Stimulated activated CD8-positive, alpha-beta memory T cell treated with anti-CD3 and anti-CD28 coated beads, Interleukin-7, amount 100 ng/mL, for 4 hours (primary cell): ENCODE results near the gene AGAP1.

ENCODE experiments used
- DNase-seq, 2 donors: peaks; one replicate each; pipeline ENCODE4 v3.0.0-alpha.2; 2020; ENCODE audit warnings: low read depth in 2 of 2

Gene AGAP1

DNA sequence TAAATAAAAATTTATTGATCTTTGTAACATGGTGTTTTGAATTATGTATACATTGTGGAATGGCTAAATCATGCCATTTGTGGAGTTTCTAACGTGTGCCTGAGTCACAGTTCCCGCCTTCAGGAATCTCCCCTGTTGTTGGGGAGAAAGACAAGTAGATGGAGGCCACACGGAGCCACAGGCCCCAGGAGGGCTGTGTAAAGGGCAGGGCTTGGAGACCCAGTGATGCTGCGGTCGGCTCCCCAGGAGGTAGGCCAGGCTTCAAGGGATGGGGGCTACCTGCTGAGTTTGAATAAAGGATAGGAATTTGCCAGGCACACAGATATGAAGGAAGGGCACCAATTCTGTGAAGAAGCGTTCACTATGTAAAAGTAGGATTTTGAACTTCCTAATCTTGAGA is 417.3 kb downstream of the AGAP1 start:
- no peak for DNase-seq

DNA sequence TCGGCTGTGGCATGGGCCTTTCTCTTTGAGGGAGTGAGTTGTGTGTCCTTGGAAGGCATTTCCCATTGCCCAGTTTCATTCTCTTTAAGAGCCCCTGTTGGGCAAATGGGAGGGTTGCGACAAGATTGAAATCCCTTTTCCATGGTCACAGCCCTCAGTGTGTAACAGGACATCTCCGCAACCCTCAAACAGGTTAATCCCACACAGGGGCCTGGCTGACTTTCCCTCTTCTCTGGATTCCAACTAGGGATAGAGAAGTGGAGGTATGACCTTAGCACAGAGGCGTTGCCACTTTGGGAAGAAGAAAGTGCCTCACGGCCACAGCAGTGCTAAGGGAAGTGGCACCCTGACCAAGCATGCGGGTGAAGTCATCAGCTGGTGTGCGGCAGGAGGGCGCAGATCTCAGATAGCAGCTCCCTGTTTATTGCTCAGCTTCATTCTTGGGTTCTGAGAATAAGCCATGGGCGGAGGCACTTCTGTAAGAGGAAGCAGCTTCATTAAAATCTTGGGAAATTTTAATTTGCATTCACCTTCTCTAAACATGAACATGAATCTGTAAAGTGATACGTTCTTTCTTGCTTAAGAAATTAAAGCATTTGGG is 417.9 kb downstream of the AGAP1 start:
- DNase-seq = no peak

DNA sequence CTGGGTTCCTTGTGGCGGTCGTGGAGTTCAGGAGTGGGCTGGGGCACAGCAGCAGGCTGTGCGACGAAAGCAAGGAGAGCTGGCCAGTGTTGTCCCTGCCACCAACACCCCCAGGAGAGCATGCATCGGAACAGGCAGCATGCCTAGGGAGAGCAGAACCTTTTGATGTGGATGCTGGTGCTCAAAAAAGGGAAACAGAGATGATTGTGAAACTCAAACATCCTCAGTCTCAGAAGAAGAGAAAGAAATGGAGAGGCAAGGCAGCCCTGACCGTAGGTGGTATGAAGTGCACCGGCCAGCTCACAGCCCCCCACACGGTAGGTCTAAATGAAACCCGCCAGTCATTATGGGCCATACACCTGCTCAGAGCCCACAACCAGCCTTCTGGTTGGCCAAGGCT is 420.9 kb downstream of the AGAP1 start:
- no peak for DNase-seq

DNA sequence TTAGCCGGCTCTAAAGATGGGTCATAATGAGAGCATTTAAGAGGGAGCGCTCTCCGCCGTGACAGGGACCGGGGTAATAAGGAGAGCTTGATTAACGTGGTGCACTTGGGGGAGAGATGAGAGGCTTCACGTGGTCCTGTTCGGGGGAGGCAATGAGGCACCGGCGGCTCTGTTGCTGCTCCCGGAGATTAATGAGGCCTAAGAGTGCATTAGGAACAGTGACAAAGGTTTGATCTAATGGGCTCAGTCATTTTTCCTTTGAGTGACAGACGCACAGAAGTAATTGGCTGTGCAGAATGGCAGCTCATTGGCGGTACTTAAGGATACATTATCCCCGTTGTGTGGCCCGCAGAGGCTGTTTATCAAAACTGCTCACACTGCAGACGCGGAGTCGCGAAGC is 423.7 kb downstream of the AGAP1 start:
- DNase-seq = no peak

DNA sequence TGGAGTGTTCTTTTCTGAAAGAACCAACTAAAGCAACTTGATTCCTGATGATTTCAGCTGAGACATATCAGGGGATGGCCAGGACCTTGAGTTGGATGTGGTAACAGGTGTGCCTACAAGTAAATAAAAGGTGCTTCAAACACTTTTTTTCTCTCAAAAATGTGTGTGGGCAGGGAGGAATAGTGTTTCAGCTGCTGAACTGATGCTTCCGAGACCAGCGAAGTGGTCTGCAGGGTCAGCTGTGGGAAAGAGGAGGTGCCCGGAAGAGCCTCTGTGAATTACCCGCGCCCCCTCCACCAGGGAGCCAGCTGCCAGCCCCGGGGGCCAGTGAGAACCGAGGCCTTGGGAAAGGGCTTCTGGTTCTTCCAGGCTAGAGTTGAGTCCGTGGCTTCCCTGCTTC is 425.0 kb downstream of the AGAP1 start:
- no peak for DNase-seq

DNA sequence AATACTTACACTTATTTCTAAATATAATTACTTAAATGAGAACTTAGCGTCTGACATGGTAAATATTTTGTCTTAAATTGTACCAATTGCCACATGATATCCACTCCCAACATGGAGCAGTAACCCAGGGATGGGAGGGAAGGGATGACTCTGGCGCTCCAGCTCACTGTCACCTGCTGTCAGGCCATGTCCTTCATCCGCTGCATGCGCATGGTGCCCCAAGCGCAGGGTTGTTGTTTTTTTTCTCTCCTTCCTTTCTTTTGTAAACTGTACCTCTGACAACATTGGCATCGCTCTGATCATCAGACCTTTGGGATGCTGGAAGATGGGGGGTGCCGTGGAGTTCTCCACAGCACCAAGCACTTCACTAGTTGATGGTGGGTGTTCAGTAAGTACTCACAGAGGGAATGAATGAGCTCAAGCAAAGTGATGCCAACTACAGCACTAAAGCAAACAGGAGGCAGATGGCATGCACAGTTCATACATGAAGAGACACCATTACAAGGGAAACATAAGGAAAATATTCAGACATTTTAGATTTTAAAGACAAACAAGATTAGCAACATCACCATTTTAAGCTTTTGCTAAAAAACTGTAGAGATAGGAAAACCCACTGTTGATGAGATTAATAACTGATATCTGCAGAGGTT is 426.5 kb downstream of the AGAP1 start:
- DNase-seq = no peak

DNA sequence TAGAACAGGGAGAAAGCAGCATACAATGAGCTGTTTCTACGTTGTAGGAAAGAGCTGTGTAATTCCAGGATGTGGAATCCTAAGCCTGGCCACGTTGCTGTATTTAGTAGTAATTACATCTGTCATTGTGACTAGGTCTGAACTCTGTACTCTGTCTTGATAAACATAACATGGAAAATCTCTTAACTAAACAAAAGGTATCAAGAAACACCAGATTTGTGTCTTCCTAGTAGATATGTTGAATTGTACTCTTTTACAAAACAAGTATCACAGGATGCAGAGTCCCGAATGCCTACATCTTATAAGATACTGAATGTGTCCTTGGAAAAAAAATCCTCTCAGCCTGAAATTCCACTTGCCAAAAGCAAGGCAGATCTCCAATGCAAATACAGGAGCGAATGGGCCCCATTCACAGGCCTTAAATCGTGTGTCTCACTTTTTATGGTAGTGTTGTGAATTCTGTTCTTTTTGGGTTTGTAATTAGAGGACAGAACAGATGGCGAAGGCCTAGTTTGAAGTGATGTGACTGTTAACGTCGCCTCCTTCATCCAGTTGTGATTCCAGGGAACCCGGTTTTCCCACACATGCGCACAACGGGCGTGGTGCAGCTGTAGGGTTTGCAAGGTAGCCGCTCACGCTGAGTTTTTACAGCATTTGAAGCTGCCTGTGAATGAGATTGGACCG is 427.8 kb downstream of the AGAP1 start:
- no peak for DNase-seq

DNA sequence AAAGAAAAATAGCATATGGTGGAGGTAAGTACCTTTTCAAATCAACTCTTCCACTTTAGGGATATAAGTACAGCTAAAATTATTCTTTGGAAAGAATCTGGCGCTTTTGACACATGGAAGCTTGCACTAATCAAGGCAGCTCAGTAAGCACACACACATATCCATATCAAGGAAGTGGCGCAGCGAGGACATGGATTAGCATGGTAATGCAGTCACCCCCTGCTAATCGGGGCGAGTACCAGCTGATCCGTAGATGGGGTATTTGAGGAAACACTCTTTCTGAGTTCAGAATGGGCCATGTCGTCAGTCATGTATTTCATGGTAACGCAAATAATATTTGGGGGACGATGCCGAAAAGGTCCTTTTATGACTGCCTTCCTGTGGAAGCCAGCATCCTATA is 429.0 kb downstream of the AGAP1 start:
- no peak for DNase-seq

DNA sequence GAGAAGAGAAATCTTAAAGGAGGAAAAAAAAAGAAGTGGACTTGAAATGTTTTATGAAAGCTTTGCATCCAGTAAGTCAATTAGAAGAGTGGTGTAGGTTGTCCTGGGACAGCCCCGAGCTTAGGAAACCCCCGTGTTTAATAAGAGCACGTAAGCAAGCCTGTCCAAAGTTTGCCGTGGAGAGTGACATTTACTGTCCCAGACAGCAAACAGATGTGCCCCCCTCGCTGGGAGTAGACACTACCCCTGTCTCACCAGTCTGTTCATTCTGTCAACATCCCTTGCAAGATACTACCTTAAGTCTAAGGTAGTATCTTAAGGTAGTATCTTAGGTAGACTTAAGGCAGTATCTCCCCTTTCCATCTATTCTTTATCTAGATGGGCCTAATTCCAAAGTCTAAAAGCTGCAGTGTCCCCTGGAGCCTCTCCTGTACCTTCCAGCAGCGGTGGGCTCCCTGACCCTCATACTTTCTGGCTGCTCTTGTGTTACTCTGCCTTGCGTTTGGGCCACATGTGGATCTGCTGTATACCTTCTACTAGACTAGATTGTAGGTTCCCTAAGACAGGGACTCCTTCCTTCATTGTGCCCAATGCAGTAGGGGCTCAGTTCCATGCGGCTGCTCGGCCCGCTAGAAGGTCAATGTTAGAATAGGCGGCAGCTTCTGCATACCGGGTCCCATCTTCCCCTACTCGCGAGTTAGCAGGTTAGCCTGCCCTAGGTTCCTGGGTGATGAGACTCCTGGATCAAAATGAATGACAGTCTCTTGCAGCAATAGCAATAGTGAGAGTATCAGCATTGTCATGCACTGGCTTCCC is 430.2 kb downstream of the AGAP1 start:
- DNase-seq = no peak

DNA sequence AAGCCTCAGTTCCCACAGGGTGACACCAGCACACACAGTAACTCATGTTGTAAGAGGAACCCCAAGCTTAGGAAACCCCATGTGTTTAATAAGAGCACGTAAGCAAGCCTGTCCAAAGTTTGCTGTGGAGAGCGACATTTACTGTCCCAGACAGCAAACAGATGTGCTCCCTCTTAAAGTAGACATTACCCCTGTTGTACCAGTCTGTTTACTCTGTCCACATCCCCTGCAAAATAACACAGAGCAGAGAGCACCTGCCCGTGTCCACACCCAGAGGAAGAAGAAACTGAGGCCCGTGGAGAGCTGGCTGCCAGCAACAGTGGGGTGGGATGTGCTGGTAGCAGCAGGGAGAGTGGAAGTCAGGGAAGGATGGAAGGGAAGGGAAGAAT is 430.8 kb downstream of the AGAP1 start:
- DNase-seq = no peak

DNA sequence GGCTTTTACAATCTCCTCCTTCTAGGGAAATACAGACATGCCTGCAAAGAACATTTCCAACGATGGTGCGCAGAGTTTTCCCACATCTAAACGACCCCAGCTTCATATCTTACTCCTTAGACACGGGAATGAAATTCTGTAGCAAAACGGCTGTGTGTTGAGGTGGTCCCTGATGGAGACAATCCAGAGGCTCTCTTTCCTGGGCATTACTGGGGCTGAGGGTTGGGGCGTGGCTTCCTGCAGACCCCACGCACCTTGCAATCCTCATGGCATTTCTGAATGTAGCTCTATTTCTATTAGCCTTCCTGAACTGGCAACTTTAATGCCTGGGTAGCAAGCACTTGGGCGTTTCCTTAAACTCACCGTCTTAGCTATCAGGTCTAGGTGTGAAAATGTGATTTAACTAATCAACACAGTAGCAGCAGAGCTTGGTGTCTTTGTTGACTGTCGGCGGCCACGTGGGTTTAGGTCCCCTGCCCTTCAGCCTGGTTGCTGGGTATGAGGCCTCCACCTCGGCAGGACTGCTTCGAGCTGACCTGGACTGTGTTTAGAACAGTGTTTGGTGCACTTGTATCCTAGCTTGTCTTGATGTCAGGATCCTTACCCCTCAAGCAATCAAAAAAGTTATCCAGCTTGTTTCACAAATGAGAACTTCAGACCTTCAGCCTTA is 431.5 kb downstream of the AGAP1 start:
- DNase-seq = no peak

DNA sequence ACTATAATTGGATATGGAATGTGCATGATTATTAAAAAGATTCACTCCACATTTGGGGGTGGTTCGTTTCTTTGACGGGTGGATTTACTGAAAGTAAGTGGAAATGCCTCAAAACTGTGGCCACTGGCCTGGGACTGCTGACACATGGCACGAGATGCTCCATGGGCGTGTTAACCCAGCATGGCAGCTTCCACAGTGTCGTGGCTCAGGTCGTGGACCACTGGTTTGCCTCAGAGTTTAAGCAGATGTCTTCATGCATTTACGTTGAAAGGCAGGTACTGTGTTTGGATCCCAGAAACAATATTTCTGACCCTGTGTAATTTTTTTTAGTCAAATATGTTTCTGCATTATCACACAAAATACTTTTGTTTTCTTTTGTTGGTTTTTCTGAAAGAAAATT is 432.4 kb downstream of the AGAP1 start:
- DNase-seq = no peak

DNA sequence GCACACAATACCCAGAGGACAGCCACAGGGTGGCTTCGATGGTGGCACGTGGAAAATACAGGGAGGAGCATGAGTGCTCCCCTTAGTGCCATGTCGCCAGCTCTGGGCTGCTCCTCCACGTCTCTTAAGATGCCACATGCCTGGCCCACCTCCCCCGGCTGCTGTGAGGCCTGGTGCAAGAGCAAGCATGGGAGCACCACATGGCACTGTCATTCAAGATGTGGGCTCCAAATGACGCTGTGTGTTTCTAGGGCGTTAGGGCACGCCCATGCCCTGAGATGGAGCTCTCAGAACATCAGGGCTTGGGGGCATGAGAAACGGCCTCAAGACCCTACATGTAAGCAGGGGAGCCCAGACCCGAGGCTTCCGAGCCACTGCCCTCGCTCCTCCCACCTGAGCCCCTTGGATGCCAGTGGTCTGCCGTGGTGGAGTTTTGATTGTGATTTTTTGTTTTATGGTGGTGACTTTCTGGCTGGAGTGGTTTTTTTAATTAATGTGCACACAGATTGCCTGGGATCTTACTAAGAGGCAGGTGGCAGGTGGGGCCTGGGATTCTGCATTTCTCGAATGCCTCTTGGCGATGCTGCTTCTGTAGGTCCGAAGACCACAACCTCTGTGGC is 435.0 kb downstream of the AGAP1 start:
- DNase-seq = no peak

DNA sequence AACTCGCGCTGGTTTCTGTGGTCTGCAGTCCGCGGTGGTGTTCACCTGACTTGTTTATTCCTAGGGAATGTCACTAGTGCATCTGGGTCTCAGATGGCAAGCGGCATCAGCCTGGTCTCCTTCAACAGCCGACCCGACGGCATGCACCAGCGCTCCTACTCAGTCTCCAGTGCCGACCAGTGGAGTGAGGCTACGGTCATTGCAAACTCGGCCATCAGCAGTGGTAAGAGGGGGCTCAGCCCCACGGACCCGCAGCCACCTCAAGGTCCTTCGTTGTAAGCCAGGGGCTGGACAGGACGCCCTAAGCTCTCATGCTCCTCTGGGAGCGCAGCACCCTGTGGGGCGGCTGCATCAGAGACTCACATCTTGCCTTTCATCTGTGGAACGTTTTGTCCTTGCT is 436.9 kb downstream of the AGAP1 start:
- DNase-seq = no peak

DNA sequence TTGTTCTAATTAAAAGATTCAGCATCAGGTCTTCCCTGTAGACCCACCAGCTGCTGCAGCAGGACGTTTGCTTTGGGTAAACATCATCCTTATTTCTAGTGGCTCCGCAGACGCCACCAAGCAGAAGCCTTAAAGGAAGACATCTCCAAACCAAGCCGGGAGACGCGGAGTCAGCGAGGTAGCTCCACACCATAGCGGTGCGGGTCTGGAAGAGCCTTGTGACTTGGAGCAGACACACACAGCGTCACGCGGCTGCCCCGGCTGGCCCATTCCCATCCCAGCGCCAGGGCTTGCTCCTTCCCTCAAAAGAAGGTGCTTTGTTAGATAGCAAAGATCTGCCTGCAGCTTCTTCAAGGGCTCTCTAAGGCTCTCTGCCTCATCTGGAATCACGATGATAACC is 437.8 kb downstream of the AGAP1 start:
- no peak for DNase-seq

DNA sequence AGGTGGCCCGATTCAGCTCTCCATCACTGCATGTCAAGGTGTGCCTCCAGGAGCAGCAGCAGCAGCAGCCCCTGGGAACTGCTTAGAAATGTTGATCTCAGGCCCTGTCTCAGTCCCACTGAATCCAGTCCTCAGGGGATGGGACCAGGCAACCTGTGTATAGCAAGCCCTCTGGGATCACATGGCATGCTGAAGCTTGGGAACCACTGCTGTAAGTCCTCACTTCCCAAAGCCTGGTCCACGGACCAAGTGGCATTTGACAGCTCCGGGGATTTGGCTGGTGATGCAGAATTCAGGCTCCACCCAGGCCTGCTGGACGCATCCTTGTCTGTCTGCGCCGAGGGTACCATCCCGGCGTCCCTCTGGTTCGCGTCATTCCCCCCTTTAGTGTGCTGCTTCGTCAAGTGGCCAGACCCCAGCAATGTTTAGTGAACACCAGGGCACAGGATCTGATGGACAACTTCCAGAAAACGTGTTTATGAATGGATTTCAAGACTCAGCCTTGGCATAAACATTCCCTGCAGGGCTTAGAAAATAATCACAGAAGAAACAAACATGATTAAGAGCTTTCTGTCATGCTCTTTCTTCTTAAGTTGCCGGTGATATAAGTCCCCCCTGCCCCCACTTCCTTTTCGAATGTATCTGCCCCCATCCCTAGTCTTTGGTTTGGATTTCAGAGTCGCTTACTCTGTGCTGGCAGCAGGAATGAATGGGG is 440.4 kb downstream of the AGAP1 start:
- DNase-seq = no peak

DNA sequence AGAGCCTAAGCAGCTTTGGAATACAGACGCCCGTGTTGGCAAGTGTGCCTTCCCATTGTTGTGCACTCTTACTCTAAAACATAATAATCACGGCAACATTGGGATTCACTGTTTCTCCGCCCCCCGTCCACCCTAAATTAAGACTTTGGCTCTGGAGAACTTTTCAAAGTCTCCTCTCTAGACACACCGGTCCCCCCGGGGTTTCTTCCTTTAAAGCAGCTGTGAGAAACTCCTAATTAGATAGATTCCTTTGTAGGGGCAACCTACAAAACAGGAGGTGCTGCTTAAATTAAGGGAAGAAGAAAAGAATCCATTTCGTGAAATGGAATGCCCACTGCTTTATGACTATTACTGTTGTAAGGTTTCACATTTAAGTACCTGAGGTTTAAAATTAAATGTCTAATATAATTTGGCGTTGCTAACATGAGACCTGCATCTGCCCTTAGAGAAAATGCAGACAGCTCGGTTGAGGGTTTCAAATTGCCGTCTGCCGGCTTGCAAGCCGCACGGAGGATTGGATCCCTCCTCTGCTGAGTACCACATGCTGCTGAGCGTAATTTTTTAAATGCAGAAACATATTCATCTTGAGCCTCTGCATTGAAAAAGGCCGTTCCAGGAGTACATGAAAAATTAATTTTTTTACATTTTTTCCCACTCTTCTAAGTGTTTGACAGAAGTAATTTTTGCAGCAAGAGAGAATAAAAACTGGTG is 441.1 kb downstream of the AGAP1 start:
- DNase-seq = no peak

DNA sequence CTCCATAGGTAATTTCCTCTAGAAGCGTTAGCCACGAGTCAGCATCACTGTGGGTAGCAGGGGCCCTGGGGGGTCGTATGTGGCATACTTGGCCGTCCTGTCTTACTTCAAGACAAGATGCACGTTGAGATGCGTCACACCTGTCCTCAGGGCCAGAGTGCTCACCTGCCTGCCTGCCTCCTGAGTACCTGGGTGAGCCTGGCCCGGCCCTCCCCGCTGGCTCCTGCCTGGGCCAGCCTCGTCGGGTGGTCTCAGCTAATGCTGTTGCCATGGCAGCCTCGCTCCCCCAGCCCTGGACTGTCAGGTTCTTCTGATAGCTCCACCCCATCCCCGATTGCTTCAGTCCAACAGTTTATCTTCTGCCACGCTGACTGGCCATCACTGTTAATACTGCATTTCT is 441.9 kb downstream of the AGAP1 start:
- no peak for DNase-seq

DNA sequence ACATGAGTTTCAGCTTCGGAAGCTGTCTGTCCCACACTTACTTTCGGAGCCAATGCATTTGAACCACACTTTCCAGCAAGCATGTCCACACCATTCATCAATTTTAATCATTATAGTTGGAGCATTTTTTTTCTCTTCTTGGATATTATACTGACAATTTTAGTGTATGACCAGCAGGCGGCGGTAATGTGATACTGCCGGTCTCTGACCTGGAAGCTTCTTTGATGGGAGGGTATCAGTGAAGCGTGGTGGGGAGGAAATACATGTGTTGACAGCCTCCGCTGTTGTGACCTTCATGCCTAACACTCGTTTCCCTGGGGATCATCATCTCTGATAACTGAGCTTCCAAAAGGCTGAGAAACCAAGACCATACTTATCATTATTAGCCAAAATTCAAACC is 442.6 kb downstream of the AGAP1 start:
- no peak for DNase-seq

DNA sequence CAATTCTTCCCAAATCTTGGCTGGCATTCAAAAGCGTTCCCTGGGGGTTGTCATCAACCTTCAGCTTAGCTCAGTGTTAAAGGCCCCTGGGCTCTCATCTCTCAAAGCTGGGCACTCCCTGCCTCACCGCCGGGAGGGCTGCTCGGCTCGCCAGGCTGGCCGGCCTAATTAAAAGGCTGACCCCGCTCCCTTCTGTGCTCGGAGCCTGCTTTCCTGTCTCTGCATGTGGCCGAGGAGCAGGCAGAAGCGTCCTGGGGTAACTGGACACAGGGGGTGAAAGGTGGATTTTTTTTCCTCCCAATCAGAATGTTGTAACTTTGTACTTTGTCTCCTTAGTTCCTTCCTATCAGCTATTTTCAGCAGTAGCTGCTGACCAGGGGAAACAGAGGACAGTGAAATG is 443.2 kb downstream of the AGAP1 start:
- no peak for DNase-seq
